HG03039 (cell line): ENCODE data around the gene HDDC3.

Source experiments
- ATAC-seq: cut with Tn5 transposase; IDR thresholded peaks from one replicate; pipeline ENCODE4 v1.9.1; 2021; ENCODE audit warnings: mild to moderate bottlenecking, moderate library complexity; ENCODE audit not compliant: unreplicated experiment

The HDDC3 gene

DNA sequence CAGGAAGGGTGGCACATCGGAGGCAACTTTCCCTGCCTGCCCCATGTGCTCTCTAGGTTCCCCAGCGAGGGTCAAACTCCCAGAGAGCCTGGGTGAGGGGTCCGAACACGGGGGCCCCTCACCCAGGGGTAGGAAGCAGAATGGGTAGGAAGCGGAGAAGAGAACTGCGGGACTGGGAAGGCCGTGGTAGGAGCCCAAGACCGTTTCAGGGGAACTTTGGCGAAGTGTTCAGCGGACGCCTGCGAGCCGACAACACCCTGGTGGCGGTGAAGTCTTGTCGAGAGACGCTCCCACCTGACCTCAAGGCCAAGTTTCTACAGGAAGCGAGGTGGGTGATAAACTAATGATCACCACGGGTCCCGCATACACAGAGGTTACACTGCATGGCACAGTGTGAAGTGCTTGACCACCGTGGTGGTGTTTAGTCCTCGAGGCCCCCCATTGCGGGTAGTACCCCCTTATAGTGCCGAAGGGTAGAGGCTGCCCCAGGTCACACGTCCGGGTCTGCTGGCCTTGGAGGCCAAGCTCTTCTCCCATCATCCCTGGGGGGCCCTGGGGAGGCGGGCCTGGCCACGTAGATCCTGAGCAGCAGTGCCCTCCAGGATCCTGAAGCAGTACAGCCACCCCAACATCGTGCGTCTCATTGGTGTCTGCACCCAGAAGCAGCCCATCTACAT lies 39.7 kb downstream of the HDDC3 start:
- ATAC-seq = no peak

DNA sequence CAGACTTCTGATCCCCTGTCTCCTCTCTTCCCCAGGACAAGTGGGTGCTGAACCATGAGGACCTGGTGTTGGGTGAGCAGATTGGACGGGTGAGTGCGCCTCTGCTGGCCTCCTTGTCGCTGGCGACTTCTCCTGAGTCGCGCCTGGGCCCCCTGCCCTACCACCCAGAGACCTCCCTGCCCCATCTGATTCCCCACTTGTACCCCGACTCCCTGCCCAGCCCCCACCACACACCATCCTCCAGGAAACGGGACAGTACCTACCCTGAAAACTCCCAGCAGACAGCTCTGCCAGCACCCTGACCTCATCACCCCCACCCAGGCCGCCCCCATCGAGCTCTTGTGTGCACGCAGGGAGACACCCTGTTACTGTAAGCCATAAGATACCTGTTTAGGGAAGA lies 40.3 kb downstream of the HDDC3 start:
- ATAC-seq = no peak

DNA sequence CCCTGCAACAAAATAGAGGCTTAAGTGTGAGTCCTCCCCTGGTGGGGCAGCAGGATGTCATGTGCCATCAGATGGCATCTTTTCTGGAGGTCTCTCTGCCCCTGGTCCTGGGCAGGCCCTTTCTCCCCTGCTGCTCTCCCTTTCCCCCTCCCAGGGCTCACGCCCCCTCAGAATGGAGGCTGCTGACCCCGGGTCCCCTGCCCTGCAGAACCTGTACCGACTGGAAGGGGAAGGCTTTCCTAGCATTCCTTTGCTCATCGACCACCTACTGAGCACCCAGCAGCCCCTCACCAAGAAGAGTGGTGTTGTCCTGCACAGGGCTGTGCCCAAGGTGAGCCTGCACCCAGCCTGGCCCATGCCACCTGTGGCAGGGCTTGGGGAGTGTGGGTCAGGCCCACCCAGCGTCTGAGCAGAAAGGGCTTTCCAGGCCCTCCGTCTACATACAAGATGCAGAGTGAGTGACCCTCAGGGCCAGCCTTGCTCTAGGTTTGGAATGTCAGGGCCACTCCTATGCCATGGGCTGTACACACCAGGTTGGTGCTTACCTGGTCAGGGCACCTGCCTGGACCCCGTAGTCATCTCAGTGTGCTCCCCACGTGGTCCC lies 40.9 kb downstream of the HDDC3 start:
- no peak for ATAC-seq

- ATAC-seq = no peak
Observed at GRCh38 chr15:90890839-90891238, 41.5 kb downstream of the HDDC3 start.

GRCh38 chr15:90889736-90890456 lies 42.5 kb downstream of the HDDC3 start:
- ATAC-seq = no peak

- ATAC-seq = no peak
Observed at GRCh38 chr15:90889313-90889730, 43.0 kb downstream of the HDDC3 start.

GRCh38 chr15:90887037-90887481 lies 45.3 kb downstream of the HDDC3 start:
- ATAC-seq = no peak

- ATAC-seq = no peak
Observed at GRCh38 chr15:90886291-90886614, 46.1 kb downstream of the HDDC3 start.

DNA sequence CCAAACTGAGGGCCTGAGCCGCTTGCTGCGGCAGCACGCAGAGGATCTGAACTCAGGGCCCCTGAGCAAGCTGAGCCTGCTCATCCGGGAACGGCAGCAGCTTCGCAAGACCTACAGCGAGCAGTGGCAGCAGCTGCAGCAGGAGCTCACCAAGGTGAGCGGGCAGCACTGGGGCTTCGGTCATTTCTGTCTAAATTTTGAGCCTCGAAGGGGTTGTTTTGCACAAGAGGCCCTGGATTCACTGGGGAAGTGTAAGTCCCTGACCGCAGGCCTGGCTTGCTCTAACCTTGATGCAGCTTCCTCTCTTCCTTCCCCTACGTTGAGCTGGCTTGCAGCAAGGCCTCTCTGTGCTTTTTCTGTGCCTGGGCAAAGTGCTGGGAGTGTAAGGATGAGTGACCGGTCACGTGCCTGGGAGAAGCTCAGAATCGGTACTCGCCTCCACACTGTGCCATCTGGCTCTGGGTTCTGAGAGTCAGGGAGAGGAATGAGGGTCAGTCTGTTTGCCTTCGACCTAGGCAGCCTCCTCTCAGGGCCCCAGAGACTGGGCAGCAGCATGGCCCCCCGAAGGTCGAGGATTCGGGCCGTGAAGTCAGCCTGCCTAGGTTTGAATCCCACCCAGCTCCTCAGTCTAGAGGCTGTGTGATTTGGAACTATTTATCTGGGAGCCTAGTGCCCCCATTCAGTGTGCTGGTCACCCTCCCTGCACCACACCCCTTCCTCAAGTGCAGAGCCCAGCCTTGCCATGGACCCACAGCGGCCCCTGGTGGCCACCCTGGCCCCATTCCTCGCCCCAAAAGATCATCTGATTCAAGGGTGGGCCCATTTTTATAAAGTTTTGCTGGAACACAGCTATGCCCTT lies 46.7 kb downstream of the HDDC3 start:
- ATAC-seq = peak; percentile 45

- no peak for ATAC-seq
Observed at GRCh38 chr15:90884719-90885431, 47.5 kb downstream of the HDDC3 start.

DNA sequence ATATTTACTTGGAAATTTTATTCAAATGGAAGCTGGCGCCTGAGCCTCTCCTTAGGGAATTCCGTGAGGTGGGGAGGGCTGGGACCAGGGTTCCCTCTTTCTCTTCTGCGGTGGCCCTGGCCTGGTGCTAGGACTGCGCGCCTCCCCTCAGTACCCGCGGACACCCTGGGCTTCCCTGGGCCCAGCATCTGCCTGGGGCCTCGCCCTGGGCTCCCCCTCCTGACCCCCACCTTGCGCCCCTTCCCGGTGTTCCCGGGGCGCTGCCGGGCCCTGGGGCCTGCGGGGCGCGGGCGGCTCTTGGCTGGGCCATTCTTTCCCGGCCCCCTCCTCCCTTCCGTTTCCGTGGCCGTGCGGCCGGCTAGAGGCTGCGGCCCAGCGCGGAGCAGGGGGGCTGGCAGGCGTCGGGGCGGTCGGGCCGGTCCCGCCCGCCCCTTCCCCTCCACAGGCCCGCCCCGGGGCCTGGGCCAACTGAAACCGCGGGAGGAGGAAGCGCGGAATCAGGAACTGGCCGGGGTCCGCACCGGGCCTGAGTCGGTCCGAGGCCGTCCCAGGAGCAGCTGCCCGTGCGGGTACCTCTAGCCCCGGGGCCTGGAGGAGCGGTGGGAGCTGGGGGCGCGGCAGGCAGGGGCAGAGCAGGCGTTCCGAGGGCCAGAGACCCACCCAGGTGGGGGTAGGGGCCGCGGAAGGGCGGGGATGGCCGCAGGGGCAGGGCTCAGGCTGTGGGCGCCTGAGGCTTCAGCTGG lies 48.2 kb downstream of the HDDC3 start, which contains the start of gene FES:
TSS of gene FES (plus strand) at position 529 of the 743 bp plus-strand sequence. CDS start 542 bp downstream, outside the sequence.
- no peak for ATAC-seq

DNA sequence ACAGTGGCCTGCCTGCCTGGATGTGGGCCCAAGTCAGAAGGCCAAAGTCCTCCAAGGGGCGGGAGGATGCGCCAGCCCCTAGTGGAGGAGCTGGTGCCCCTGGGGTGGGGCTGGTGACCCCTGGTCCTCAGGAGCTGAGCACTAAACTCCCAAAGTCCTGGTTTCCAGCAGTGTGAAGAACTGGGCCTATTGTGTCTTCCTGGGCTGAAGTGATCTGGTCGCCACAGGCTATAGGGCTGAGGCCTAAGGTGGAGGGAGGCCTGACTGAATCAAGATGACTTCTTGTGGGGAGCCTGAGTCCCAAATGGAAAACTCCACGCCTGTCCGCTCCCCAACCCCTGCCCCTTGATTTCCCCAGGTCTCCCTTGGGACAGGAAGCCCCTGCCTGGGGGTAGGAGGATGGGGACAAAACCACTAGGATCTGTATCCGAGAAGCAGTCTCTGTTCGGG lies 48.8 kb downstream of the HDDC3 start:
- no peak for ATAC-seq

DNA sequence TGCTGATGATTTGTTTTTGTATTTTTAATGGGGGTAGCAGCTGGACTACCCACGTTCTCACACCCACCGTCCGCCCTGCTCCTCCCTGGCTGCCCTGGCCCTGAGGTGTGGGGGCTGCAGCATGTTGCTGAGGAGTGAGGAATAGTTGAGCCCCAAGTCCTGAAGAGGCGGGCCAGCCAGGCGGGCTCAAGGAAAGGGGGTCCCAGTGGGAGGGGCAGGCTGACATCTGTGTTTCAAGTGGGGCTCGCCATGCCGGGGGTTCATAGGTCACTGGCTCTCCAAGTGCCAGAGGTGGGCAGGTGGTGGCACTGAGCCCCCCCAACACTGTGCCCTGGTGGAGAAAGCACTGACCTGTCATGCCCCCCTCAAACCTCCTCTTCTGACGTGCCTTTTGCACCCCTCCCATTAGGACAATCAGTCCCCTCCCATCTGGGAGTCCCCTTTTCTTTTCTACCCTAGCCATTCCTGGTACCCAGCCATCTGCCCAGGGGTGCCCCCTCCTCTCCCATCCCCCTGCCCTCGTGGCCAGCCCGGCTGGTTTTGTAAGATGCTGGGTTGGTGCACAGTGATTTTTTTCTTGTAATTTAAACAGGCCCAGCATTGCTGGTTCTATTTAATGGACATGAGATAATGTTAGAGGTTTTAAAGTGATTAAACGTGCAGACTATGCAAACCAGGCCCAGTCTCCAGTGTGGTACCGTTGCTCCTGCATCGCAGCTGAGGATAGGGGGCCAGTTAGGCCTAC lies 49.4 kb downstream of the HDDC3 start:
- no peak for ATAC-seq

GRCh38 chr15:90881978-90882721 lies 50.2 kb downstream of the HDDC3 start:
- ATAC-seq = no peak

- ATAC-seq = no peak
Observed at GRCh38 chr15:90881181-90881977, 51.0 kb downstream of the HDDC3 start.

- no peak for ATAC-seq
Observed at GRCh38 chr15:90880381-90881145, 51.8 kb downstream of the HDDC3 start.
